ENCODE measurements around the gene ZNF75A.

ZNF75A gene

DNA sequence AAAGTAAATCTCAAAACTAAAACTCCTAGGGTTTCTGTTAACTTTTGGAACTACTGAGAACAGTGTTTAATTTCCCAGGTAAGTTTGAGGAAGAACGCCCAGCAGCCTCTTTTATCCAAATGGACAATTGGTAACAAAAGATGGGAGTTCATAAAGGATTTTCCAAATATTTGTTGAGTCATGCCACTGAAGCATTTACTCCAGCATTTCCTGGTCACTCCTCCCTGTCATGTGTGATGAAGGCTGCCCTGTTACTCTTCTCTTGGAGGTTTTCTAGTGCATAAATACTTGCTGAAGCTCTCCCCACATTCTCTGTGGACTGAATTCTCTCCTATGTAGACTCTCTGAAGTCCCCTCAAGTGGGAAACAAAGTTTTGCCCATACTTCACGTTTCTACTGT is 16.5 kb downstream of the ZNF75A start:
- H3K4me3 ChIP-seq (ENCODE audit: low read length): no peak overlapping the region
- DNase-seq (ENCODE audit: low read depth): no peak
- TF ChIP-seq, protein P1, sequence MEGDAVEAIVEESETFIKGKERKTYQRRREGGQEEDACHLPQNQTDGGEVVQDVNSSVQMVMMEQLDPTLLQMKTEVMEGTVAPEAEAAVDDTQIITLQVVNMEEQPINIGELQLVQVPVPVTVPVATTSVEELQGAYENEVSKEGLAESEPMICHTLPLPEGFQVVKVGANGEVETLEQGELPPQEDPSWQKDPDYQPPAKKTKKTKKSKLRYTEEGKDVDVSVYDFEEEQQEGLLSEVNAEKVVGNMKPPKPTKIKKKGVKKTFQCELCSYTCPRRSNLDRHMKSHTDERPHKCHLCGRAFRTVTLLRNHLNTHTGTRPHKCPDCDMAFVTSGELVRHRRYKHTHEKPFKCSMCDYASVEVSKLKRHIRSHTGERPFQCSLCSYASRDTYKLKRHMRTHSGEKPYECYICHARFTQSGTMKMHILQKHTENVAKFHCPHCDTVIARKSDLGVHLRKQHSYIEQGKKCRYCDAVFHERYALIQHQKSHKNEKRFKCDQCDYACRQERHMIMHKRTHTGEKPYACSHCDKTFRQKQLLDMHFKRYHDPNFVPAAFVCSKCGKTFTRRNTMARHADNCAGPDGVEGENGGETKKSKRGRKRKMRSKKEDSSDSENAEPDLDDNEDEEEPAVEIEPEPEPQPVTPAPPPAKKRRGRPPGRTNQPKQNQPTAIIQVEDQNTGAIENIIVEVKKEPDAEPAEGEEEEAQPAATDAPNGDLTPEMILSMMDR (IDR thresholded peaks at IDR 0.05; ENCODE audit: insufficient read depth, low read depth, low read length, missing control alignments): no peak

DNA sequence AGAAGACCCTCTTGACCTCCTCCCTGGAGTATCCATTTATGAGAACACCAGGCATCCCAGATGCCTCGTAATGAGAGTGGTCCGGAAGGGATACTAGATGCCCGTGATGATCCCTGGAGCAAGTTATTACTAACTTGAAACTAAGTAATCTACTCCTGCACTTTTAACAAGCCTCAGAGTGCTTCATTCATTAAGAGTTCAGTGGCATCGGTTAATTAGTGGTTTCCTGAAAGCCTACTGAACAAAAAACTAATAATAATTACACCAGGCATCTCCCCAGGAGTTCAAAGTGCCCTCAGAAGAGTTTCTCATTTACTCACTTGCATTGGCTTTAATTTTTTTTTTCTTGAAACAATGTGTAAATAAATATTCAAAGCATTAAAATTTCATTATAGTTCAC is 22.2 kb downstream of the ZNF75A start:
- no peak overlapping the region for H3K4me3 ChIP-seq (ENCODE audit: low read length)
- no peak for DNase-seq (ENCODE audit: low read depth)
- TF ChIP-seq, protein P1 (IDR thresholded peaks at IDR 0.05; ENCODE audit: insufficient read depth, low read depth, low read length, missing control alignments): no peak

DNA sequence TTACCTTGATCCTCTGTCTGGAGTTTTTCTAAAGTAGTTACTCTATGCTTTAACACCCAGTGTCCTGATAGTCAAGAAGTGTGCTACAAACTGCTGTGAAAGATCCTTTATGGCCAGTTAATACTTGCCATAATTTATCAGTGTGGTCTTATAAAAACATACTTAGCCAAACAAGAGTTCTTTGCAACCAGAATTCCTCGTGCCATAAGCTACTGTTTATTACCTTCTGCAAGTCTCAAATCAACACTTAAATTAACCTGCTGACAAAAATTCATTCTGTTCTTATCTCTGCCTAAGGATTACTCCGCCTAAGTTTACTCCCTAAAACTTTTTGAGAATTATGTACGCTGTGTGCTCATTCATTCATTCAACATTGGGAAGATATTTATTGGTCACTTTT is 22.8 kb downstream of the ZNF75A start:
- no peak overlapping the region for H3K4me3 ChIP-seq (ENCODE audit: low read length)
- TF ChIP-seq, protein P1 (IDR thresholded peaks at IDR 0.05; ENCODE audit: insufficient read depth, low read depth, low read length, missing control alignments): no peak
- no peak for DNase-seq (ENCODE audit: low read depth)

DNA sequence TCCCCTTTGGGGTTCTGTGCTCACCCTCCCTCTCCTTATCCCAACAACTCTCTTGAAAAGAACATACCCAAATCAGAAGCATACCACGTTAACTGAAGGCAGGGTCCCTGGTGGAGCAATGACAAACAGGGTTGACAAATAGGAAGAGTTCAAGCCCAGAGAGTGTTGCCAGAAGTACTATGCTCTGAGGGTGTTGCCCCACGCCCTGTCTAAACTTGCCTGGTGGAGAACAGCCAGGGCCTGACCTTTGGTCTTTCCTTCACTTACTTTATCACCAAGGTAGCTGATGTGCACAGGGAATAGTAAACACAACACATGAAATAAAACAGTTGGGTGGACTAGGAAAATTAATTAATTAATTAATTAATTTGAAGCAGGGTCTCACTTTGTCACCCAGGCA is 23.3 kb downstream of the ZNF75A start:
- H3K4me3 ChIP-seq (ENCODE audit: low read length): no peak overlapping the region
- no peak for DNase-seq (ENCODE audit: low read depth)
- TF ChIP-seq, protein P1 (IDR thresholded peaks at IDR 0.05; ENCODE audit: insufficient read depth, low read depth, low read length, missing control alignments): no peak

DNA sequence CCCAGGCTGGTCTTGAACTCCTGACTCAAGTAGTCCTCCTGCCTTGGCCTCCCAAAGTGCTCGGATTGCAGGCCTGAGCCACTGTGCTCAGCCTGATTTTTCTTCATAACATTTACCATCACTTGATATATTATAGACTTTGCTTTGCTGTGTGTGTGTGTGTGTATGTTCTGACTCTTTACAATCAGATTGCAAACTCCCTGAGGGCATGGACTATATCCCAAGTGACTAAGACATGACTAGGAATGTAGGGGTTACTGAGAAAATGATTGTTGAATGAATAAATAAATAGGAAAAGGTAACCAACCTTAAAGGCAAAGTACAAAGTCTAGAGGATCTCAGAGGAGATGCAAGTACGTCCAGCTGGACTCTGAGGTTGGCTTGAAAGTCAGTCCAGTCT is 40.7 kb downstream of the ZNF75A start:
- TF ChIP-seq, protein P1 (IDR thresholded peaks at IDR 0.05; ENCODE audit: insufficient read depth, low read depth, low read length, missing control alignments): no peak
- no peak for DNase-seq (ENCODE audit: low read depth)
- no peak overlapping the region for H3K4me3 ChIP-seq (ENCODE audit: low read length)

DNA sequence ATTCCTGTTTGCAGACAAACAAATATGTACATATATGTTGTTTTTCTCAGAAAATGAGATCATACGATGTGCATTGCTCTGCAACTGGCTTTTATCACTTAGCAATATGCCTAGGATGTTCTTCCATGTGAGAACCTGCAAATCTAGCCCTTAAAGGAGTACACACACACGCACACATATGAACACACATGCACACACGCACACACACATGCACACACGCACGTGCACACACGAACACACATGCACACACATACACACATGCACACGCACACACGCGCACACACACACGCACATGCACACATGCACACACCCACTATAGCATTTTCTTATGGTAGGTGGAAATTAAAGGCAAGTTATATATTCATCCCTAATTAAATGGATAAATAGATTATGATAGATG is 42.3 kb downstream of the ZNF75A start:
- TF ChIP-seq, protein P1 (IDR thresholded peaks at IDR 0.05; ENCODE audit: insufficient read depth, low read depth, low read length, missing control alignments): no peak
- no peak for DNase-seq (ENCODE audit: low read depth)
- H3K4me3 ChIP-seq (ENCODE audit: low read length): no peak overlapping the region

DNA sequence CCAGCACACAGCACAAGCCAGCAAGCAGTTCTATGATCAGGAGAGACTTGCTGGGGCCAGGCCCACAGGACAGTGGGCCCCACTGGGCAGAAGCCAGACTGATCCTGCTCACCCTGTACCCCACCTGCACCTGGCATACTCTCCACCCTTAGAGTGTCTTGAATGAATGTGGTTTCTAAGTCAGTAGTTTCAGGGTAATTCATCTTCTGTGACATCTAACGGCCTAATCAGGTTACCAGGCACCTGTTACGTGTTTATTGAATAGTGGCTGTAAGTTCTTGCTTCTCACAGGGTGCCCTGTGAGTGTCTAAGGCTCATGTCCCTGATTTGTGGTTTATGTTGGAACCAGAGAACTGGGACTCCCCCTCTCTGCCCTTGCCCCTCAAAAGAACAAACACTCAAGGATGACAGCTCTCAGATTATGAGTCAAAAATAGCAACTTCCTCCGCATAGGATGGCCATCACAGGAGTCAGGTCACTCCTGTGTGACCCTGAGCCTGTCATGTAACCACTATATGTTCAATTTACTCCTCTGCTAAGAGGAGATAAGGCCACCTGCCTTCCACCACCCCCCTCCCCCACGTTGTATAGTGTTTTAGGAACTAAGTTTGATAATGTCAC is 43.4 kb downstream of the ZNF75A start:
- TF ChIP-seq, protein P1 (IDR thresholded peaks at IDR 0.05; ENCODE audit: insufficient read depth, low read depth, low read length, missing control alignments): no peak
- no peak overlapping the region for H3K4me3 ChIP-seq (ENCODE audit: low read length)
- DNase-seq (ENCODE audit: low read depth): no peak
